SH-SY5Y (cell line): ENCODE data around the gene EOMES.

Experiments used
- GATA2 ChIP-seq: IDR thresholded peaks from 2 replicates; pipeline ENCODE4 v1.6.1; 2011; ENCODE audit warnings: mild to moderate bottlenecking, low read depth, low read length
- GATA3 ChIP-seq: IDR thresholded peaks from 2 replicates; pipeline ENCODE4 v1.6.1; 2011; ENCODE audit warnings: low read depth, mild to moderate bottlenecking, low read length, moderate library complexity

Gene EOMES

GRCh38 chr3:27714146-27714526 lies 8.0 kb downstream of the EOMES start:
- TF ChIP-seq GATA3: no peak
- TF ChIP-seq GATA2: no peak

- TF ChIP-seq GATA2 (no peak), GATA3 (no peak)
Observed at GRCh38 chr3:27713435-27714145, 8.5 kb downstream of the EOMES start.

- no peak for TF ChIP-seq GATA2
- no peak for TF ChIP-seq GATA3
Observed at GRCh38 chr3:27713078-27713423, 9.1 kb downstream of the EOMES start.

- TF ChIP-seq GATA3 (no peak), GATA2 (no peak)
Observed at GRCh38 chr3:27712136-27713077, 9.7 kb downstream of the EOMES start.

GRCh38 chr3:27708250-27708649 lies 13.9 kb downstream of the EOMES start:
- TF ChIP-seq GATA3 (no peak), GATA2 (no peak)

GRCh38 chr3:27699067-27699466 lies 23.1 kb downstream of the EOMES start:
- TF ChIP-seq GATA3: no peak
- no peak for TF ChIP-seq GATA2

GRCh38 chr3:27696906-27697305 lies 25.2 kb downstream of the EOMES start:
- TF ChIP-seq GATA3 (no peak), GATA2 (no peak)

GRCh38 chr3:27695636-27696035 lies 26.5 kb downstream of the EOMES start:
- no peak for TF ChIP-seq GATA3
- no peak for TF ChIP-seq GATA2

GRCh38 chr3:27688053-27688452 lies 34.1 kb downstream of the EOMES start:
- TF ChIP-seq GATA2 (no peak), GATA3 (no peak)

- TF ChIP-seq GATA2 (no peak), GATA3 (no peak)
Observed at GRCh38 chr3:27686642-27687041, 35.5 kb downstream of the EOMES start.

GRCh38 chr3:27685474-27685873 lies 36.6 kb downstream of the EOMES start:
- TF ChIP-seq GATA2: no peak

- TF ChIP-seq GATA3 (no peak), GATA2 (no peak)
Observed at GRCh38 chr3:27684302-27684701, 37.8 kb downstream of the EOMES start.

- no peak for TF ChIP-seq GATA2
- no peak for TF ChIP-seq GATA3
Observed at GRCh38 chr3:27681249-27681748, 40.8 kb downstream of the EOMES start.

GRCh38 chr3:27680517-27681246 lies 41.4 kb downstream of the EOMES start:
- TF ChIP-seq GATA2 (no peak), GATA3 (no peak)

- TF ChIP-seq GATA3: no peak
Observed at GRCh38 chr3:27679691-27680090, 42.4 kb downstream of the EOMES start.
